GM18511 (cell line): ENCODE data around the gene EEF1AKMT4.

Source experiments
- ATAC-seq: cut with Tn5 transposase; IDR thresholded peaks from one replicate; pipeline ENCODE4 v1.9.1; 2021; ENCODE audit warnings: mild to moderate bottlenecking, moderate library complexity; ENCODE audit not compliant: unreplicated experiment

The EEF1AKMT4 gene

GRCh38 chr3:184296616-184297015, 47.1 kb downstream of the EEF1AKMT4 start:
- no peak for ATAC-seq

DNA sequence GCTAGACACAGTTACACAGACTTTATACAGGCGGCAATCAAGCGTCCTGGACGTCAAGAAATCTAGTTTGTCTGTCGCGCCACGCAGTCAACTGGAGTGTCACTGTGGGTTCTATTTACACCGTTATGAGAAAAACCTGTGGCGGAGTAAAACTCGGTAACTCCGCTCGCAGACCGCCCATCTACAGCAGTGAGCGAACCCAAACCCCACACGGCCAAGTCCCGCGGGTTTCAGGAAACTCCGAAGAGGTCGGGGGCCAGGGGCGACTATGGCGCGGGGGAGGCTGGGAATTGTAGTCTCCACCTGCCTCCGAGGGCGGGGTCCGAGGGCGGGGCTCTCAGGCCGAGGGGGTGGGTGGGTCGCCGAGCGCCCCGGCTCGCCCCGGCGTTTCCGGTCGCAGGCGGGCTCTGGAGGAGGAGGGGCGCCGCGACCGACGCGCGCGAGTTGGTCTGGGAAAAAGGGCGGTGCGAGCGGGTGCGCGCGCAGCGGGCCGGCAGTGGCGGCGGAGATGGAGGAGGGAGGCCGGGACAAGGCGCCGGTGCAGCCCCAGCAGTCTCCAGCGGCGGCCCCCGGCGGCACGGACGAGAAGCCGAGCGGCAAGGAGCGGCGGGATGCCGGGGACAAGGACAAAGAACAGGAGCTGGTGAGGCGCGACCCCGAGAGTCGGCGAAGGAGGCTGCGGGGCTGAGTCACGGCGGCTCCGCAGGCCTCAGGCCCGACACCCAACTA, 49.5 kb downstream of the EEF1AKMT4 start, which contains the start of gene PSMD2:
PSMD2 (plus strand) TSS at position 483 of the 729 bp plus-strand sequence; CDS start at position 509, 26 bp downstream.
- peak; percentile 92 for ATAC-seq

GRCh38 chr3:184299488-184300377, 50.3 kb downstream of the EEF1AKMT4 start:
- peak; percentile 9 for ATAC-seq

- no peak for ATAC-seq
Observed at GRCh38 chr3:184300378-184300720, 50.9 kb downstream of the EEF1AKMT4 start.

GRCh38 chr3:184305577-184305976, 56.1 kb downstream of the EEF1AKMT4 start:
- ATAC-seq = no peak

DNA sequence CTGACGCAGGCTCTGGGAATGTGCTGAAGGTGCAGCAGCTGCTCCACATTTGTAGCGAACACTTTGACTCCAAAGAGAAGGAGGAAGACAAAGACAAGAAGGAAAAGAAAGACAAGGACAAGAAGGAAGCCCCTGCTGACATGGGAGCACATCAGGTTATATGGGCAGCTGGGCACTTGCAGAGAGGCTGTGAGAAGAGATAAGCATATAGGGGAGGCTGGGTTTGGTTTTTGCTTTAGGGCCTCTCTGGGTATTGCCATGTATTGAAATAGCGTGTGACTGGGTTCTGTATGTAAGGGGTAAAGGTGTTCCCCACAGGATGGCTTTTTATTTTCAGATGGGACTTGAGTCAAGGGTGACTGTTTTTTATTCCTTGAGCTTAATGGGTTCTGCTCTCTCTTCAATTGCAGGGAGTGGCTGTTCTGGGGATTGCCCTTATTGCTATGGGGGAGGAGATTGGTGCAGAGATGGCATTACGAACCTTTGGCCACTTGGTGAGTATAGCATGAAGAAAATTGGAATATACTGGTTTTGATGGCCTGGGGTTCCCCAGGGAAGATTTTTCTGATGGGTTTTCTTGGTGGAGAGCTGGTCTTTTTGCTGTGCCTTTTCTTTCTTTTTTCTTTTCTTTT, 57.0 kb downstream of the EEF1AKMT4 start:
- ATAC-seq = no peak

- ATAC-seq = no peak
Observed at GRCh38 chr3:184307915-184308314, 58.4 kb downstream of the EEF1AKMT4 start.
